GM19372 (cell line): ENCODE measurements around the gene EDEM3.

Experiments
- ATAC-seq: cut with Tn5 transposase; IDR thresholded peaks from one replicate; pipeline ENCODE4 v1.9.1; 2021; ENCODE audit warnings: mild to moderate bottlenecking, low read depth, moderate library complexity; ENCODE audit not compliant: unreplicated experiment

Gene EDEM3

GRCh38 chr1:184646178-184646701 is 108.4 kb downstream of the EDEM3 start:
- no peak for ATAC-seq

- ATAC-seq = no peak
These were observed 109.9 kb downstream of the EDEM3 start for GRCh38 chr1:184644771-184645170.

- no peak for ATAC-seq
These were observed 111.0 kb downstream of the EDEM3 start for GRCh38 chr1:184643661-184644060.

GRCh38 chr1:184641894-184642293 is 112.8 kb downstream of the EDEM3 start:
- ATAC-seq = no peak

- ATAC-seq = no peak
These were observed 114.2 kb downstream of the EDEM3 start for GRCh38 chr1:184640505-184640904.
